AG04450 (cell line): Measurements from ENCODE around the gene RNF213. TPM values are rescaled to one million over a fixed set of nuclear protein-coding genes. Genes with fewer than 3 reads are reported as not detected.

Experiments
- CTCF ChIA-PET: fragments of 300-600, 350-600 bp; formaldehyde crosslinking; extraction: SDS; loops from one replicate; lab custom pipeline; 2022; ENCODE audit warnings: antibody characterized with exemption, inconsistent platforms; lab: Charles Lee
- POLR2A ChIA-PET: fragments of 350-600 bp; formaldehyde crosslinking; extraction: SDS; loops from one replicate; lab custom pipeline; 2021; ENCODE audit warnings: antibody characterized with exemption, inconsistent platforms; lab: Yijun Ruan, JAX
- DNase-seq: peaks from one replicate; pipeline ENCODE4 v3.0.0-alpha.2; 2011; ENCODE audit warnings: low read depth, low spot score
- H3K27ac ChIP-seq: one replicate; pipeline ENCODE4 v1.5.1; 2012; ENCODE audit warnings: low read depth, low read length, control low read depth
- H3K27me3 ChIP-seq: one replicate; pipeline ENCODE4 v1.6.0; 2012; ENCODE audit warnings: low read length; ENCODE audit not compliant: control insufficient read depth, insufficient read depth
- H3K4me3 ChIP-seq: 2 replicates; pipeline ENCODE4 v1.5.1; 2011; ENCODE audit warnings: mild to moderate bottlenecking, low read depth, low read length, control low read depth
- H3K9me3 ChIP-seq: 2 replicates; pipeline ENCODE4 v1.5.1; 2012; ENCODE audit warnings: low read length; ENCODE audit not compliant: control insufficient read depth, insufficient read depth
- polyA plus RNA-seq: library from polyadenylated mRNA; depleted of rRNA; stranded (reverse); fragments of >200 nt; gene quantifications from 2 replicates; pipeline ENCODE4 v1.2.3, GENCODE V29; 2011
- TF ChIP-seq, protein P1 (sequence below): IDR thresholded peaks from 2 replicates; pipeline ENCODE4 v1.5.1; 2011; ENCODE audit warnings: low read depth, low read length, control low read depth, inconsistent platforms

The RNF213 gene
- polyA plus RNA-seq, 1 experiment = 46.8 TPM

DNA sequence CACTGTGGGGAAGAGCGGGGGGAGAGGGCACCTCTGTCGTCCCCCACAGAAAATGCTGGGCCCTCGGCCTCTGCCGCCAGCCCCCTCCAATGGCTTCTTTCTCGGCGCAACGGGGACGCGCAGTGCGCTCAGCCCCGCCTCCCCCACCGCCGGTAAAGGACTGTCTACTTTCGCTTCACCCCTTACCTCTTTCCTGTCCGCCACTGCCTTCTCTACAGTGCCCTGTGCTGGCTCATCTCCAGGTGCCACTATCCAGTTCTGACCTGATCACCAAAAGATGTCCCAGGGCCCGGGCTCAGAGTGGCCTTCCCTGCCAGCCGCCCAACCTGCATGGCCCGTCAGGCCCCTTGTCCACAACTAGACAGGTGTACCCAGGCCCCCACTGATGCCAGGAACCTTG is 161.6 kb downstream of the RNF213 start:
- TF ChIP-seq, protein P1, sequence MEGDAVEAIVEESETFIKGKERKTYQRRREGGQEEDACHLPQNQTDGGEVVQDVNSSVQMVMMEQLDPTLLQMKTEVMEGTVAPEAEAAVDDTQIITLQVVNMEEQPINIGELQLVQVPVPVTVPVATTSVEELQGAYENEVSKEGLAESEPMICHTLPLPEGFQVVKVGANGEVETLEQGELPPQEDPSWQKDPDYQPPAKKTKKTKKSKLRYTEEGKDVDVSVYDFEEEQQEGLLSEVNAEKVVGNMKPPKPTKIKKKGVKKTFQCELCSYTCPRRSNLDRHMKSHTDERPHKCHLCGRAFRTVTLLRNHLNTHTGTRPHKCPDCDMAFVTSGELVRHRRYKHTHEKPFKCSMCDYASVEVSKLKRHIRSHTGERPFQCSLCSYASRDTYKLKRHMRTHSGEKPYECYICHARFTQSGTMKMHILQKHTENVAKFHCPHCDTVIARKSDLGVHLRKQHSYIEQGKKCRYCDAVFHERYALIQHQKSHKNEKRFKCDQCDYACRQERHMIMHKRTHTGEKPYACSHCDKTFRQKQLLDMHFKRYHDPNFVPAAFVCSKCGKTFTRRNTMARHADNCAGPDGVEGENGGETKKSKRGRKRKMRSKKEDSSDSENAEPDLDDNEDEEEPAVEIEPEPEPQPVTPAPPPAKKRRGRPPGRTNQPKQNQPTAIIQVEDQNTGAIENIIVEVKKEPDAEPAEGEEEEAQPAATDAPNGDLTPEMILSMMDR = no peak
- Histone ChIP-seq H3K4me3 (no peak overlapping the region), H3K9me3 (no peaks in the 10 kb centered on the region; the same call in 1 of the 2 replicates), H3K27me3 (no peaks in the 10 kb centered on the region), H3K27ac (no peak overlapping the region)
- DNase-seq = no peak
- ChIA-PET CTCF (no interaction called here), POLR2A (no interaction called here)

DNA sequence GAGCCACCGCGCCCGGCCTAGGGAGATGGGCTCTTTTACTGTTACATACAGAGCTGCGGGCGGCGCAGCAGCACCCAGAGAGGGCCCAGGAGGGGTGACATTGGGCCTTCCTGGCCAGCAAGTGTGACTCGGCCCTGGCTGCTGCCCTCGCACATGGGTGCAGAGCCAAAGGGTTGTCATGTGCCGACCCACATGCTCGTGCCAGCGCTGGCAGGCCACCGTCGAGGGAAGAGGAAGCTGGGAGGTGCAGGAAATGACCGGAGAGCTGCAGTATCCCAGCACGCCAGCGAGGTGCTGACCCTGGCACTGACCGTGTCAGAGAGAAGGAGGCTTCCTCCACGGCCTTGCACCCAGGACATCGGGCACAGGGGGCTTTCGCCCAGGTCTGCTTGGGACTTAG is 162.3 kb downstream of the RNF213 start:
- POLR2A ChIA-PET = no interaction called here
- DNase-seq = no peak
- H3K27me3 ChIP-seq = no peaks in the 10 kb centered on the region
- TF ChIP-seq, protein P1 = no peak
- no peaks in the 10 kb centered on the region; the same call in 1 of the 2 replicates for H3K9me3 ChIP-seq
- CTCF ChIA-PET = no interaction called here
- no peak overlapping the region for H3K4me3 ChIP-seq
- H3K27ac ChIP-seq = no peak overlapping the region

DNA sequence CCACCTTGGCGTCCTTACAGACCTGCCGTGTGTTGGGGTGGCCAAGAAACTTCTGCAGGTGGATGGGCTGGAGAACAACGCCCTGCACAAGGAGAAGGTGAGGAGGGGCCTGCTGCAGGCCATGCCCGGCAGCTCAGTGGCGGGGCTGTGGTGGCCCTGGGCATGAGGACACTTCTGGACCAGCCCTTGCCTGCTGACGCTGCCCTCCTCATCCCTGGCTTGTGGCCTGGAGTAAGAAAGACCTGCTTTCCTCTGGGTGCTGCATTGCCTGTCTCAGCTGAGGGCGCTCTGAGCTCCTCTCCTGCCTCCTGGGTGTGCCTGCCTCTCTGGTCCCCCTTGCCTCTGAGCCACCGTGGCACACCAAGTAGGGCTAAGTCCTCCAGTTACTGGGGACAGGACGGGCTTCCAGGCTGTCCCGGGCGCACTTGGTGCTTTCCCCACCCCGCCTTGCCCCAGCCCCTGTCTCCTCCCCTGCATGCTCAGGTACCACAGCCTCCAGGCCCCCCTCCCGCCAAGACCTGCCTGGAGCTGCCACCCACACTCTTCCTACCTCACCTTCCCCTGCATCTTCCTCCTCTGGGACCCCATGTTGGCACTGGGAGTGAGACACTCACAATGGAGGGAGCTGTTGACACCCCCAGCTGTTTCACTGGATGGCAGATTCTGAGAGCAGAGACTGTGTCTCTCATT is 163.0 kb downstream of the RNF213 start:
- CTCF ChIA-PET = interaction anchor here (4.0 kb wide), 1 partner anchor 151 kb away, joined by 28 read pairs; no protein-coding TSS in a partner anchor

DNA sequence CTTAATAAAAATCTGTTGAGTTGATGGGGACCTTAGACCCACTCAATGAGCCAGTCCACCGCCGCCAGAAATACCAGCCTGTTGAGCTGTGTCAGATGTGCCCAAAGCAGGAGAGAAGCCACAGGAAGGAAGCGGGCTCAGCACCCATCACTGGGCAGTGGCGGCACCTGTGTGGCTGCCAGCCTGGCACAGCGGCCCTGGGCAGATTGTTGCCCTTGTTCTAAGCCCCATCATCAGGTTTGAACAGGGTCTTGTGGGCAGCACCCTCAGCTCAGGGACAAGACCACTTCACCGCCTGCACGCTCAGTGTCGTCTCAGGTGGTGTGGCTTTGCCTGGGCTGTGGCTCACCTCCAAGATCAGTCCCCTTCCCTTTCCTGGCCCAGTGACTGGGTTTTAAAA is 163.6 kb downstream of the RNF213 start:
- H3K27me3 ChIP-seq = no peaks in the 10 kb centered on the region
- H3K4me3 ChIP-seq = no peak overlapping the region
- no peak for DNase-seq
- POLR2A ChIA-PET = no interaction called here
- TF ChIP-seq, protein P1 = no peak
- H3K9me3 ChIP-seq = no peaks in the 10 kb centered on the region; the same call in 1 of the 2 replicates
- H3K27ac ChIP-seq = no peak overlapping the region
- CTCF ChIA-PET = interaction anchor here (1.0 to 4.0 kb wide), 2 partner anchors 144 to 150 kb away, joined by 3 to 28 read pairs; no protein-coding TSS in a partner anchor

More for the DNA sequence above, 163.0 kb downstream of the RNF213 start:
- Histone ChIP-seq H3K9me3 (no peaks in the 10 kb centered on the region; the same call in 1 of the 2 replicates), H3K4me3 (no peak overlapping the region), H3K27ac (no peak overlapping the region), H3K27me3 (no peaks in the 10 kb centered on the region)
- TF ChIP-seq, protein P1 = no peak
- POLR2A ChIA-PET = no interaction called here
- DNase-seq = no peak
